Gastroesophageal sphincter (tissue), 3 donors: ENCODE results near the gene SDK1.

Source experiments
- EP300 ChIP-seq: sonication (generic); formaldehyde crosslinking; IDR thresholded peaks from one replicate; pipeline ENCODE4 v1.6.1; 2017; ENCODE audit warnings: antibody characterized with exemption, mild to moderate bottlenecking
- POLR2A ChIP-seq, 2 donors: fragments of 450-650 bp; IDR thresholded peaks; one replicate each; pipeline ENCODE4 v1.6.1; 2017; ENCODE audit warnings: antibody characterized with exemption in 2 of 2, mild to moderate bottlenecking in 2 of 2, moderate library complexity in 1 of 2
- POLR2AphosphoS5 ChIP-seq: sonication (generic); formaldehyde crosslinking; IDR thresholded peaks from one replicate; pipeline ENCODE4 v1.6.1; 2017; ENCODE audit warnings: antibody characterized with exemption
- TF ChIP-seq, protein P1 (sequence below), 4 experiments: fragments of 200-600 bp in 2 of 4; fragments of 450-650 bp in 2 of 4; sonication (generic) in 1 of 4; IDR thresholded peaks; one replicate each; pipeline ENCODE4 v1.5.1; 2017 to 2019; ENCODE audit warnings: antibody characterized with exemption in 4 of 4, mild to moderate bottlenecking in 2 of 4, moderate library complexity in 2 of 4

GRCh38 chr7:3991731-3992231 lies 690.7 kb downstream of the SDK1 start:
- TF ChIP-seq, protein P1, sequence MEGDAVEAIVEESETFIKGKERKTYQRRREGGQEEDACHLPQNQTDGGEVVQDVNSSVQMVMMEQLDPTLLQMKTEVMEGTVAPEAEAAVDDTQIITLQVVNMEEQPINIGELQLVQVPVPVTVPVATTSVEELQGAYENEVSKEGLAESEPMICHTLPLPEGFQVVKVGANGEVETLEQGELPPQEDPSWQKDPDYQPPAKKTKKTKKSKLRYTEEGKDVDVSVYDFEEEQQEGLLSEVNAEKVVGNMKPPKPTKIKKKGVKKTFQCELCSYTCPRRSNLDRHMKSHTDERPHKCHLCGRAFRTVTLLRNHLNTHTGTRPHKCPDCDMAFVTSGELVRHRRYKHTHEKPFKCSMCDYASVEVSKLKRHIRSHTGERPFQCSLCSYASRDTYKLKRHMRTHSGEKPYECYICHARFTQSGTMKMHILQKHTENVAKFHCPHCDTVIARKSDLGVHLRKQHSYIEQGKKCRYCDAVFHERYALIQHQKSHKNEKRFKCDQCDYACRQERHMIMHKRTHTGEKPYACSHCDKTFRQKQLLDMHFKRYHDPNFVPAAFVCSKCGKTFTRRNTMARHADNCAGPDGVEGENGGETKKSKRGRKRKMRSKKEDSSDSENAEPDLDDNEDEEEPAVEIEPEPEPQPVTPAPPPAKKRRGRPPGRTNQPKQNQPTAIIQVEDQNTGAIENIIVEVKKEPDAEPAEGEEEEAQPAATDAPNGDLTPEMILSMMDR (IDR thresholded peaks at IDR 0.05) = no peak
- TF ChIP-seq EP300 (no peak), POLR2A (IDR thresholded peaks at IDR 0.05) (no peak), POLR2AphosphoS5 (no peak)
